Smooth muscle cell (in vitro differentiated cells): ENCODE results near the gene SEMA6C. TPM values are rescaled to one million over a fixed set of nuclear protein-coding genes. Genes with fewer than 3 reads are reported as not detected.

Experiments
- DNase-seq: peaks from one replicate; lab custom pipeline; 2025; ENCODE audit not compliant: unreplicated experiment; lab: John Stamatoyannopoulos, UW
- H2AFZ ChIP-seq: fragments of 200-600 bp; sonication (generic); 2 replicates; pipeline ENCODE4 v1.6.0; 2016; ENCODE audit warnings: antibody characterized with exemption, low read depth, mild to moderate bottlenecking
- H3F3A ChIP-seq: fragments of 200-600 bp; sonication (generic); 2 replicates; pipeline ENCODE4 v1.6.0; 2017; ENCODE audit warnings: antibody characterized with exemption, low read depth
- H3K27ac ChIP-seq: fragments of 200-600 bp; sonication (generic); 2 replicates; pipeline ENCODE4 v1.5.1; 2016; ENCODE audit warnings: low read depth, mild to moderate bottlenecking
- H3K27me3 ChIP-seq: fragments of 200-600 bp; sonication (generic); 2 replicates; pipeline ENCODE4 v1.6.1; 2016; ENCODE audit warnings: low read depth, mild to moderate bottlenecking
- H3K36me3 ChIP-seq: fragments of 200-600 bp; sonication (generic); 2 replicates; pipeline ENCODE4 v1.5.1; 2016; ENCODE audit warnings: low read depth
- H3K4me1 ChIP-seq: fragments of 200-600 bp; sonication (generic); 2 replicates; pipeline ENCODE4 v1.5.1; 2016; ENCODE audit warnings: low read depth
- H3K4me2 ChIP-seq: fragments of 200-600 bp; sonication (generic); 2 replicates; pipeline ENCODE4 v1.6.0; 2016; ENCODE audit warnings: mild to moderate bottlenecking
- H3K4me3 ChIP-seq: fragments of 200-600 bp; sonication (generic); 2 replicates; pipeline ENCODE4 v1.5.1; 2016; ENCODE audit warnings: mild to moderate bottlenecking
- H3K79me2 ChIP-seq: fragments of 200-600 bp; sonication (generic); 2 replicates; pipeline ENCODE4 v1.6.0; 2016; ENCODE audit warnings: low read depth, mild to moderate bottlenecking
- H3K9ac ChIP-seq: fragments of 200-600 bp; sonication (generic); 2 replicates; pipeline ENCODE4 v1.6.0; 2016; ENCODE audit warnings: low read depth
- H3K9me3 ChIP-seq: fragments of 200-600 bp; sonication (generic); replicated peaks from 2 replicates; pipeline ENCODE4 v1.5.1; 2016; ENCODE audit warnings: low read depth
- H4K20me1 ChIP-seq: fragments of 200-600 bp; sonication (generic); 2 replicates; pipeline ENCODE4 v1.6.0; 2016; ENCODE audit warnings: low read depth
- WGBS: methylation state at CpG from one replicate; pipeline ENCODE4 v1.1.7; 2016; ENCODE audit warnings: low lambda C conversion rate; 5-methylcytosine and 5-hydroxymethylcytosine counted together
- polyA plus RNA-seq: library from polyadenylated mRNA; unstranded; fragments of >200 nt; fragmentation: Nextera tagmentation; extraction: Ambion mirVana; gene quantifications from 2 replicates; pipeline ENCODE4 v1.2.1, GENCODE V29; 2016
- total RNA-seq: library from RNA; depleted of rRNA; stranded (reverse); fragments of >200 nt; gene quantifications from 2 replicates; pipeline ENCODE4 v1.2.3, GENCODE V29; 2014
- TF ChIP-seq, protein P1 (sequence below): fragments of 200-600 bp; sonication (generic); IDR thresholded peaks from 2 replicates; pipeline ENCODE4 v1.5.1; 2017; ENCODE audit warnings: borderline replicate concordance, mild to moderate bottlenecking, antibody characterized with exemption; ENCODE audit not compliant: insufficient read depth, poor library complexity, severe bottlenecking

Gene SEMA6C
- total and polyA plus RNA-seq, 2 experiments from 2014 or later = 9.3 to 10.4 TPM

DNA sequence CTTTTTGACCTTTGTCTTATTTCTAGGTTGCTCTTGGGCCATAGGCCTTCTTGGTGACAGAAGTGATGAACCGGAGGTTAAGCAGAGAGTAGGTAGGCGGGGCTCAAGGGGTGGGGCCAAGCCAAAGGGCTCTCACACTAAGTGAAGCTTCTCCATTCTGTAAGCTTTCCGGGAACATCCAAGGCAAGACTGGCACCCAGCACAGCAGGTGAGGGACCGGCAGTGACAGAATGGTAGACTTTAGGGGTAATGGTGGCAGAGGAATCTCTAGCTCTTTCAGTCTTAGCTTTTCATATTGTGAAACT lies 10.0 kb upstream of the SEMA6C start, which contains the start of gene TNFAIP8L2:
Gene TNFAIP8L2, plus strand, starts transcription at position 135 of the 305 bp plus-strand sequence. CDS start 2,049 bp downstream, outside the sequence.
- DNase-seq = no peak
- TF ChIP-seq, protein P1, sequence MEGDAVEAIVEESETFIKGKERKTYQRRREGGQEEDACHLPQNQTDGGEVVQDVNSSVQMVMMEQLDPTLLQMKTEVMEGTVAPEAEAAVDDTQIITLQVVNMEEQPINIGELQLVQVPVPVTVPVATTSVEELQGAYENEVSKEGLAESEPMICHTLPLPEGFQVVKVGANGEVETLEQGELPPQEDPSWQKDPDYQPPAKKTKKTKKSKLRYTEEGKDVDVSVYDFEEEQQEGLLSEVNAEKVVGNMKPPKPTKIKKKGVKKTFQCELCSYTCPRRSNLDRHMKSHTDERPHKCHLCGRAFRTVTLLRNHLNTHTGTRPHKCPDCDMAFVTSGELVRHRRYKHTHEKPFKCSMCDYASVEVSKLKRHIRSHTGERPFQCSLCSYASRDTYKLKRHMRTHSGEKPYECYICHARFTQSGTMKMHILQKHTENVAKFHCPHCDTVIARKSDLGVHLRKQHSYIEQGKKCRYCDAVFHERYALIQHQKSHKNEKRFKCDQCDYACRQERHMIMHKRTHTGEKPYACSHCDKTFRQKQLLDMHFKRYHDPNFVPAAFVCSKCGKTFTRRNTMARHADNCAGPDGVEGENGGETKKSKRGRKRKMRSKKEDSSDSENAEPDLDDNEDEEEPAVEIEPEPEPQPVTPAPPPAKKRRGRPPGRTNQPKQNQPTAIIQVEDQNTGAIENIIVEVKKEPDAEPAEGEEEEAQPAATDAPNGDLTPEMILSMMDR = no peak
- H3K27ac ChIP-seq = no peak within 1 kb of the TSS
- H3K27me3 ChIP-seq = no peaks in the 10 kb centered on the region
- no peak within 1 kb of the TSS for H2AFZ ChIP-seq
- no peaks in the 10 kb centered on the region for H3K79me2 ChIP-seq
- no peaks in the 10 kb centered on the region for H3K36me3 ChIP-seq
- WGBS = 61% methylated on average over 4 of the region's 4 CpGs
- H3K9ac ChIP-seq = no peak within 1 kb of the TSS
- no peaks in the 10 kb centered on the region for H3K9me3 ChIP-seq
- H3F3A ChIP-seq = peaks cover 4% of the 10 kb centered on the region
- no peak within 1 kb of the TSS for H3K4me3 ChIP-seq
- H4K20me1 ChIP-seq = no peaks in the 10 kb centered on the region
- H3K4me2 ChIP-seq = no peak within 1 kb of the TSS
- H3K4me1 ChIP-seq = no peaks in the 10 kb centered on the region

DNA sequence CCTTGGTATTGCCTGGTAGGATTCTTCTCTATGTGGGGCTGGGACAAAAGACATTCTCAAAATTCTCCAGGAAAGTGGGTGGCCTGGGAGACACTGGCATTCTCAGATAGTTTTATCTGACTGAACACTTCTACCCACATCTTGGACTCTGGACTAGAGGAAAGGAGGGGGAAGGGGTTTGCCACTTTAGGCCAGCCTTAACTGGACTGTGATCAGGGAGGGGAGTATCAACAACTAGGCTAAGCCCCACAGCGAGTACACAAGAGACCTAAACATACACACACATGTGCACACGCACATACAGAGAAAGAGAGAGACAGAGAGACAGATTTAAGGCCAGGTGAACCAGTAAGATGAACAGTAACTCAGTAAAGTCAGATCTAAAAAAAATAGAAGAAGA lies 1.2 kb upstream of the SEMA6C start:
- Histone ChIP-seq H2AFZ (no peak overlapping the region), H3K79me2 (no peaks in the 10 kb centered on the region), H3K27ac (no peak overlapping the region), H3K36me3 (no peaks in the 10 kb centered on the region), H3K4me2 (peak overlapping the region; percentile 96), H3K9ac (no peak overlapping the region), H3K27me3 (no peaks in the 10 kb centered on the region), H3K4me3 (peak overlapping the region; percentile 78), H3K4me1 (peaks cover 17% of the 10 kb centered on the region), H3K9me3 (no peaks in the 10 kb centered on the region), H3F3A (peaks cover 8% of the 10 kb centered on the region), H4K20me1 (no peaks in the 10 kb centered on the region)
- DNase-seq = no peak
- TF ChIP-seq, protein P1 = no peak
- WGBS = 95% methylated on average over 2 of the region's 2 CpGs

DNA sequence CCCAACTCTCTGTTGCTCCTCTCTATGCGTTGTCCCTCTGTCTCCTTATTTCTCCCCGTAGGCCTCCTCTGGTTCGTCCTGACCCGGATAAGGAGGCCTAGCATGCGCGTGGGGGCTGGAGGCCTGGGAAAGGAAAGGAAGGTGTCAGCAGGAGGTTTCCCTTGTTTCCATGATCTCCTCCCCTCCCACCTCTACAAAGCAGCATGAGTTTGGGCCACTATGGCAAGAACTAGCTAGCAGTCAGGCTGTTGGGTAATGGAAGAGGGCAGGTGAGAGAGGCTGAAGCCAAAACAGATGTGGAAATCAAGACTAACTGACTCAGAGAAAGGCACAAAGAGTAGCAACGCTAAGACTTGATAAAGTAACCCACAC lies 687 bp upstream of the SEMA6C start:
- no peaks in the 10 kb centered on the region for H3K9me3 ChIP-seq
- peak overlapping the region; percentile 35 for H3K9ac ChIP-seq
- WGBS = 10% methylated on average over 7 of the region's 7 CpGs
- peak overlapping the region; percentile 45 for H3K27ac ChIP-seq
- H4K20me1 ChIP-seq = no peaks in the 10 kb centered on the region
- no peaks in the 10 kb centered on the region for H3K27me3 ChIP-seq
- H3K4me3 ChIP-seq = peak overlapping the region; percentile 78
- peaks cover 8% of the 10 kb centered on the region for H3F3A ChIP-seq
- no peaks in the 10 kb centered on the region for H3K36me3 ChIP-seq
- no peak for DNase-seq
- H2AFZ ChIP-seq = peak overlapping the region; percentile 64
- TF ChIP-seq, protein P1 = no peak
- peak overlapping the region; percentile 96 for H3K4me2 ChIP-seq
- H3K4me1 ChIP-seq = peaks cover 17% of the 10 kb centered on the region
- no peaks in the 10 kb centered on the region for H3K79me2 ChIP-seq

DNA sequence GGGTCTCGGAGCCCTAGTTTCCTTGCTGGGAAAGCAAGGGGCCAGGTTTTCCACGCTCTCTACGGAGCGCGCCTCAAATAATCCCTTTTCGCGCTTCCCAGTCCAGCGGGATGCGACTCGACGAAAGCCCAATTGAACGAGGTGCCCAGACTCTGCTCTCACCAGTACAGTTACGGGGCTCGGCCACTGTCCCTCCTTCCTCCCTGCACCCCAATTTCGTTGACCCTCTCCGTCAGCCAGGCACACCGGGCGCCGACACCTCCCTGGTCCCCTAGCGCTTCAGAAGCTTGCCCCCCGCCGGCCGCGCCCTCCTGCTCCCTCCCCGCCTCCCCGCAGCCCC lies 389 bp downstream of the SEMA6C start:
- H3K4me3 ChIP-seq = peak overlapping the region; percentile 78
- H3K79me2 ChIP-seq = no peaks in the 10 kb centered on the region
- H3K36me3 ChIP-seq = no peaks in the 10 kb centered on the region
- H2AFZ ChIP-seq = peak overlapping the region; percentile 64
- peaks cover 17% of the 10 kb centered on the region for H3K4me1 ChIP-seq
- H3K9me3 ChIP-seq = no peaks in the 10 kb centered on the region
- H3K9ac ChIP-seq = peak overlapping the region; percentile 15
- TF ChIP-seq, protein P1 = no peak
- DNase-seq = no peak
- WGBS = 2% methylated on average over 23 of the region's 26 CpGs
- H4K20me1 ChIP-seq = no peaks in the 10 kb centered on the region
- no peak overlapping the region for H3K27ac ChIP-seq
- H3F3A ChIP-seq = peaks cover 8% of the 10 kb centered on the region
- H3K27me3 ChIP-seq = no peaks in the 10 kb centered on the region
- H3K4me2 ChIP-seq = peak overlapping the region; percentile 96
